PC-3 (cell line): ENCODE measurements around the gene NEK8.

Experiments used
- CTCF ChIP-seq: fragments of 300-600 bp; sonication (generic); conservative IDR thresholded peaks from 2 replicates; pipeline ENCODE4 v1.5.1; 2017; ENCODE audit warnings: antibody characterized with exemption, low read depth, mild to moderate bottlenecking, low read length
- EZH2 ChIP-seq: fragments of 300-600 bp; sonication (generic); IDR thresholded peaks from one replicate; pipeline ENCODE4 v1.6.1; 2017; ENCODE audit warnings: antibody characterized with exemption, mild to moderate bottlenecking, low read length; ENCODE audit not compliant: unreplicated experiment

GRCh38 chr17:28689011-28689410, 39.6 kb upstream of the NEK8 start:
- no peak for TF ChIP-seq CTCF
- TF ChIP-seq EZH2: no peak
